Kidney epithelial cell (primary cell): ENCODE data around the gene TNPO3. TPM values are rescaled to one million over a fixed set of nuclear protein-coding genes. Genes with fewer than 3 reads are reported as not detected.

ENCODE experiments used
- DNase-seq: peaks from one replicate; pipeline ENCODE4 v3.0.0-alpha.2; 2010; ENCODE audit warnings: low read depth
- H3K27me3 ChIP-seq: 2 replicates; pipeline ENCODE4 v1.6.0; 2011; ENCODE audit warnings: low read length; ENCODE audit not compliant: control insufficient read depth, insufficient read depth
- H3K36me3 ChIP-seq: 2 replicates; pipeline ENCODE4 v1.5.1; 2011; ENCODE audit warnings: low read length; ENCODE audit not compliant: control insufficient read depth, insufficient read depth
- H3K4me3 ChIP-seq: 2 replicates; pipeline ENCODE4 v1.5.1; 2011; ENCODE audit warnings: low read depth, mild to moderate bottlenecking, control low read depth, low read length
- CTCF ChIP-seq: IDR thresholded peaks from 2 replicates; pipeline ENCODE4 v1.5.1; 2011; ENCODE audit warnings: mild to moderate bottlenecking, moderate library complexity, low read length, control low read depth, inconsistent platforms; ENCODE audit not compliant: insufficient read depth, poor library complexity, severe bottlenecking
- total RNA-seq: library from RNA; depleted of rRNA; stranded (reverse); fragments of >200 nt; gene quantifications from 2 replicates; pipeline ENCODE4 v1.2.3, GENCODE V29; 2015

The TNPO3 gene
- total RNA-seq, 1 donor from 2014 or later = 50.8 TPM

- H3K4me3 ChIP-seq = no peak overlapping the region
- no peaks in the 10 kb centered on the region for H3K36me3 ChIP-seq
- no peaks in the 10 kb centered on the region for H3K27me3 ChIP-seq
- no peak for DNase-seq
- no peak for TF ChIP-seq CTCF
These were observed 37.6 kb downstream of the TNPO3 start for GRCh38 chr7:129017264-129017663.

GRCh38 chr7:129014501-129015101 is 40.3 kb downstream of the TNPO3 start:
- no peaks in the 10 kb centered on the region for H3K36me3 ChIP-seq
- H3K27me3 ChIP-seq = no peaks in the 10 kb centered on the region
- no peak overlapping the region for H3K4me3 ChIP-seq
- no peak for DNase-seq
- TF ChIP-seq CTCF = no peak

- no peak for TF ChIP-seq CTCF
- Histone ChIP-seq H3K4me3 (no peak overlapping the region), H3K27me3 (no peaks in the 10 kb centered on the region), H3K36me3 (no peaks in the 10 kb centered on the region)
- DNase-seq = no peak
These were observed 41.7 kb downstream of the TNPO3 start for GRCh38 chr7:129013048-129013724.

GRCh38 chr7:129012641-129013040 is 42.3 kb downstream of the TNPO3 start:
- Histone ChIP-seq H3K4me3 (no peak overlapping the region), H3K36me3 (no peaks in the 10 kb centered on the region), H3K27me3 (no peaks in the 10 kb centered on the region)
- no peak for TF ChIP-seq CTCF
- DNase-seq = no peak

DNA sequence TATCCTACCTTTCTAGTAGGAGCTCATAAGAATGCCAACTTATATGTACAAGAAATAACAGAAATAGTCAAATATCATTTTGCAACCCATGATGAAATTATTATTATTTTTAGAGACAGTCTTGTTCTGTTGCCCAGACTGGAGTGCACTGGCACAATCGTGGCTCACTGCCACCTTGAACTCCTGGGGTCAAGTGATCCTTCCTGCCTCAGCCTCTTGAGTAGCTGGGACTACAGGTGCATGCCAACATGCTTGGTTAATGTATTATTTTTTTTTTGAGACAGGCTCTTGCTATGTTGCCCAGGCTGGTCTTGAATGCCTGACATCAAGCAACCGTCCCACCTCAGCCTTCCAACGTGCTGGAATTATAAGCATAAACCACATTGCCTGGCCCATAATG is 44.8 kb downstream of the TNPO3 start:
- no peaks in the 10 kb centered on the region for H3K27me3 ChIP-seq
- no peaks in the 10 kb centered on the region for H3K36me3 ChIP-seq
- H3K4me3 ChIP-seq = no peak overlapping the region

More for the DNA sequence above, 44.8 kb downstream of the TNPO3 start:
- TF ChIP-seq CTCF = no peak
- no peak for DNase-seq
